Measurements from ENCODE around the gene RIPPLY3. TPM values are rescaled to one million over a fixed set of nuclear protein-coding genes. Genes with fewer than 3 reads are reported as not detected.
"Not testable (repeated sequence)": the region's sequence is repeated elsewhere in the genome, so short reads cannot be mapped to it uniquely, and the experiment has no call there.

Gene RIPPLY3
- total RNA-seq, 3 donors from 2014 or later (not counting 1 experiment from before 2014, with no cell fraction given) = not detected

- Histone ChIP-seq H3K36me3 (ENCODE audit: control insufficient read depth, insufficient read depth, low read length) (no peaks in the 10 kb centered on the region), H3K4me1 (ENCODE audit: control insufficient read depth, insufficient read depth, low read length) (peaks cover 3% of the 10 kb centered on the region), H3K4me3 (ENCODE audit: low read length) (no peak overlapping the region), H3K9me3 (ENCODE audit: control insufficient read depth, insufficient read depth, low read length) (no peaks in the 10 kb centered on the region), H3K27me3 (ENCODE audit: control insufficient read depth, insufficient read depth, low read length) (no peaks in the 10 kb centered on the region), H3K27ac (ENCODE audit: low read length) (no peak overlapping the region)
- Mint-ChIP-seq H3K36me3 (no peaks in the 10 kb centered on the region), H3K27me3 (ENCODE audit: low read depth in 2 of 2) (no peaks in the 10 kb centered on the region), H3K9me3 (no peaks in the 10 kb centered on the region), H3K4me3 (no peak overlapping the region), H3K4me1 (no peaks in the 10 kb centered on the region), H3K27ac (no peak overlapping the region)
- ATAC-seq (no peak), DNase-seq (no peak)
- WGBS (ENCODE audit: insufficient coverage) = 93% methylated on average over 11 of the region's 11 CpGs
- intact Hi-C loops (cut with micrococcal nuclease) = no loop called here
- TF ChIP-seq CTCF (IDR thresholded peaks at IDR 0.05) = no peak
Measured at GRCh38 chr21:36999131-36999898, 7.2 kb upstream of the RIPPLY3 start.

- Mint-ChIP-seq H3K9me3 (no peaks in the 10 kb centered on the region), H3K4me3 (no peak overlapping the region), H3K27me3 (ENCODE audit: low read depth in 2 of 2) (no peaks in the 10 kb centered on the region), H3K36me3 (no peaks in the 10 kb centered on the region), H3K27ac (no peak overlapping the region), H3K4me1 (no peaks in the 10 kb centered on the region)
- no peaks in the 10 kb centered on the region for H3K36me3 ChIP-seq (ENCODE audit: control insufficient read depth, insufficient read depth, low read length)
- WGBS (ENCODE audit: insufficient coverage) = 82% methylated on average over 3 of the region's 4 CpGs
- H3K4me1 ChIP-seq (ENCODE audit: control insufficient read depth, insufficient read depth, low read length) = no peaks in the 10 kb centered on the region
- ATAC-seq = no peak
- DNase-seq = no peak
- no peaks in the 10 kb centered on the region for H3K9me3 ChIP-seq (ENCODE audit: control insufficient read depth, insufficient read depth, low read length)
- intact Hi-C loops (cut with micrococcal nuclease) = no loop called here
- H3K27me3 ChIP-seq (ENCODE audit: control insufficient read depth, insufficient read depth, low read length) = no peaks in the 10 kb centered on the region
- no peak overlapping the region for H3K4me3 ChIP-seq (ENCODE audit: low read length)
- TF ChIP-seq CTCF (IDR thresholded peaks at IDR 0.05) = no peak
- no peak overlapping the region for H3K27ac ChIP-seq (ENCODE audit: low read length)
Measured at GRCh38 chr21:37000381-37000780, 6.1 kb upstream of the RIPPLY3 start.

GRCh38 chr21:37001441-37001840, 5.1 kb upstream of the RIPPLY3 start:
- DNase-seq = no peak
- Mint-ChIP-seq H3K27me3 (ENCODE audit: low read depth in 2 of 2) (no peaks in the 10 kb centered on the region), H3K4me1 (no peaks in the 10 kb centered on the region), H3K27ac (no peak overlapping the region), H3K9me3 (no peaks in the 10 kb centered on the region), H3K4me3 (no peak overlapping the region), H3K36me3 (no peaks in the 10 kb centered on the region)
- Histone ChIP-seq H3K36me3 (ENCODE audit: control insufficient read depth, insufficient read depth, low read length) (no peaks in the 10 kb centered on the region), H3K27ac (ENCODE audit: low read length) (no peak overlapping the region), H3K4me3 (ENCODE audit: low read length) (no peak overlapping the region), H3K4me1 (ENCODE audit: control insufficient read depth, insufficient read depth, low read length) (peaks cover 5% of the 10 kb centered on the region), H3K9me3 (ENCODE audit: control insufficient read depth, insufficient read depth, low read length) (no peaks in the 10 kb centered on the region), H3K27me3 (ENCODE audit: control insufficient read depth, insufficient read depth, low read length) (peaks cover 3% of the 10 kb centered on the region)
- no peak for ATAC-seq
- WGBS (ENCODE audit: insufficient coverage) = 66% methylated on average over 3 of the region's 3 CpGs
- intact Hi-C loops (cut with micrococcal nuclease) = no loop called here
- TF ChIP-seq CTCF (IDR thresholded peaks at IDR 0.05) = no peak

GRCh38 chr21:37002851-37003250, 3.7 kb upstream of the RIPPLY3 start:
- H3K4me1 ChIP-seq (ENCODE audit: control insufficient read depth, insufficient read depth, low read length) = peaks cover 11% of the 10 kb centered on the region
- H3K27me3 Mint-ChIP-seq (ENCODE audit: low read depth in 2 of 2); H3K4me3 ChIP-seq (ENCODE audit: low read length); H3K9me3 ChIP-seq (ENCODE audit: control insufficient read depth, insufficient read depth, low read length); H3K27ac Mint-ChIP-seq; H3K36me3 Mint-ChIP-seq; H3K27ac ChIP-seq (ENCODE audit: low read length); ATAC-seq; H3K27me3 ChIP-seq (ENCODE audit: control insufficient read depth, insufficient read depth, low read length); H3K4me3 Mint-ChIP-seq; H3K9me3 Mint-ChIP-seq; H3K36me3 ChIP-seq (ENCODE audit: control insufficient read depth, insufficient read depth, low read length); intact Hi-C loops (cut with micrococcal nuclease); DNase-seq; H3K4me1 Mint-ChIP-seq: not testable (repeated sequence)
- WGBS (ENCODE audit: insufficient coverage) = 95% methylated on average over 12 of the region's 12 CpGs

- H3K9me3 Mint-ChIP-seq; H3K4me3 Mint-ChIP-seq; DNase-seq; H3K9me3 ChIP-seq (ENCODE audit: control insufficient read depth, insufficient read depth, low read length); H3K27me3 Mint-ChIP-seq (ENCODE audit: low read depth in 2 of 2); H3K27ac ChIP-seq (ENCODE audit: low read length); ATAC-seq; H3K4me1 Mint-ChIP-seq; H3K27ac Mint-ChIP-seq; H3K36me3 Mint-ChIP-seq; H3K36me3 ChIP-seq (ENCODE audit: control insufficient read depth, insufficient read depth, low read length); H3K4me3 ChIP-seq (ENCODE audit: low read length); intact Hi-C loops (cut with micrococcal nuclease): not testable (repeated sequence)
- 92% methylated on average over 2 of the region's 3 CpGs for WGBS (ENCODE audit: insufficient coverage)
- Histone ChIP-seq H3K4me1 (ENCODE audit: control insufficient read depth, insufficient read depth, low read length) (peaks cover 11% of the 10 kb centered on the region), H3K27me3 (ENCODE audit: control insufficient read depth, insufficient read depth, low read length) (peaks cover 12% of the 10 kb centered on the region)
Measured at GRCh38 chr21:37003917-37004316, 2.6 kb upstream of the RIPPLY3 start.

All from natural killer cell (primary cell).